Liver (tissue), 9 donors: ENCODE measurements around the gene ANKRD44. TPM values are rescaled to one million over a fixed set of nuclear protein-coding genes. Genes with fewer than 3 reads are reported as not detected.

Source experiments
- DNase-seq: peaks from one replicate; pipeline ENCODE4 v3.0.0-alpha.2; 2017; ENCODE audit warnings: low spot score
- H3K27ac ChIP-seq, 2 donors: one replicate each; pipeline ENCODE4 v1.7.0; 2013; ENCODE audit warnings: inconsistent platforms in 2 of 2, low read length in 2 of 2, control low read depth in 1 of 2, low read depth in 1 of 2, mild to moderate bottlenecking in 1 of 2
- H3K27me3 ChIP-seq, 4 donors: one replicate each; pipeline versions ENCODE4 v1.6.1 to v1.7.0; 2013; ENCODE audit warnings: low read length in 3 of 4, inconsistent platforms in 1 of 4, mild to moderate bottlenecking in 1 of 4, moderate library complexity in 1 of 4; ENCODE audit not compliant: control insufficient read depth in 4 of 4, insufficient read depth in 4 of 4
- H3K36me3 ChIP-seq, 4 donors: one replicate each; pipeline versions ENCODE4 v1.6.1 to v1.7.0; 2013; ENCODE audit warnings: low read length in 3 of 4, mild to moderate bottlenecking in 3 of 4, low read depth in 1 of 4, moderate library complexity in 1 of 4; ENCODE audit not compliant: control insufficient read depth in 4 of 4, insufficient read depth in 3 of 4
- H3K4me1 ChIP-seq, 4 donors: one replicate each; pipeline versions ENCODE4 v1.6.1 to v1.7.0; 2013; ENCODE audit warnings: low read length in 3 of 4, mild to moderate bottlenecking in 3 of 4, moderate library complexity in 1 of 4; ENCODE audit not compliant: control insufficient read depth in 4 of 4, insufficient read depth in 4 of 4
- H3K4me3 ChIP-seq, 3 donors: one replicate each; pipeline versions ENCODE4 v1.6.1 to v1.7.0; 2013; ENCODE audit warnings: low read length in 3 of 3, control low read depth in 1 of 3, low read depth in 1 of 3, mild to moderate bottlenecking in 1 of 3
- H3K9ac ChIP-seq, 2 donors: one replicate each; pipeline ENCODE4 v1.7.0; 2013; ENCODE audit warnings: low read length in 2 of 2, mild to moderate bottlenecking in 2 of 2, moderate library complexity in 2 of 2, control low read depth in 1 of 2, low read depth in 1 of 2
- H3K9me3 ChIP-seq, 4 donors: one replicate each; pipeline versions ENCODE4 v1.6.1 to v1.7.0; 2013; ENCODE audit warnings: low read length in 3 of 4; ENCODE audit not compliant: control insufficient read depth in 4 of 4
- EGR1 ChIP-seq, 2 donors: IDR thresholded peaks; 2 replicates each; pipeline ENCODE4 v1.6.1; 2016 to 2018; ENCODE audit warnings: antibody characterized with exemption in 2 of 2, low read depth in 2 of 2
- FOXA1 ChIP-seq: IDR thresholded peaks from 2 replicates; pipeline ENCODE4 v1.6.1; 2016; ENCODE audit warnings: antibody characterized with exemption
- FOXA2 ChIP-seq: IDR thresholded peaks from 2 replicates; pipeline ENCODE4 v1.6.1; 2016; ENCODE audit warnings: antibody characterized with exemption
- GABPA ChIP-seq, 2 donors: IDR thresholded peaks in 1 of 2; conservative IDR thresholded peaks in 1 of 2; 2 replicates each; pipeline ENCODE4 v1.6.1; 2016; ENCODE audit warnings: antibody characterized with exemption in 2 of 2, mild to moderate bottlenecking in 1 of 2, moderate library complexity in 1 of 2
- HNF4A ChIP-seq, 2 donors: conservative IDR thresholded peaks; 2 replicates each; pipeline ENCODE4 v1.6.1; 2016; ENCODE audit warnings: antibody characterized with exemption in 2 of 2, mild to moderate bottlenecking in 2 of 2
- HNF4G ChIP-seq: IDR thresholded peaks from 2 replicates; pipeline ENCODE4 v1.6.1; 2016; ENCODE audit warnings: antibody characterized with exemption
- JUND ChIP-seq, 2 donors: IDR thresholded peaks; 2 replicates each; pipeline ENCODE4 v1.6.1; 2016; ENCODE audit warnings: antibody characterized with exemption in 2 of 2
- NR2F2 ChIP-seq: IDR thresholded peaks from 2 replicates; pipeline ENCODE4 v1.6.1; 2016; ENCODE audit warnings: antibody characterized with exemption
- RAD21 ChIP-seq, 2 donors: IDR thresholded peaks; 2 replicates each; pipeline ENCODE4 v1.6.1; 2016; ENCODE audit warnings: antibody characterized with exemption in 2 of 2, mild to moderate bottlenecking in 2 of 2
- RXRA ChIP-seq, 2 donors: IDR thresholded peaks; 2 replicates each; pipeline ENCODE4 v1.6.1; 2017 to 2018; ENCODE audit warnings: antibody characterized with exemption in 2 of 2, mild to moderate bottlenecking in 1 of 2
- SP1 ChIP-seq: IDR thresholded peaks from 2 replicates; pipeline ENCODE4 v1.6.1; 2018; ENCODE audit warnings: antibody characterized with exemption, mild to moderate bottlenecking
- TAF1 ChIP-seq: conservative IDR thresholded peaks from 2 replicates; pipeline ENCODE4 v1.6.1; 2016; ENCODE audit warnings: antibody characterized with exemption, mild to moderate bottlenecking
- YY1 ChIP-seq: IDR thresholded peaks from 2 replicates; pipeline ENCODE4 v1.6.1; 2016; ENCODE audit warnings: antibody characterized with exemption, mild to moderate bottlenecking
- WGBS: extraction: QIAGEN DNeasy Blood & Tissue Kit; methylation state at CpG from one replicate; pipeline ENCODE4 v1.1.7; 2013; 5-methylcytosine and 5-hydroxymethylcytosine counted together
- polyA plus RNA-seq, 2 donors: library from polyadenylated mRNA; stranded (reverse) in 1 of 2; unstranded in 1 of 2; fragments of 200-250 nt in 1 of 2; fragments of >200 nt in 1 of 2; fragmentation: Nextera tagmentation in 1 of 2; extraction: Ambion mirVana in 1 of 2; gene quantifications; one replicate each; pipeline versions ENCODE4 v1.2.1 to v1.2.3, GENCODE V29; 2013 to 2015
- total RNA-seq, 2 donors: library from RNA; depleted of rRNA; stranded (reverse); fragments of >200 nt; gene quantifications; one replicate each; pipeline ENCODE4 v1.2.3, GENCODE V29; 2014
- TF ChIP-seq, protein P1 (sequence below): IDR thresholded peaks from 2 replicates; pipeline ENCODE4 v1.6.1; 2016; ENCODE audit warnings: antibody characterized with exemption
- TF ChIP-seq, protein P2 (sequence below): IDR thresholded peaks from 2 replicates; pipeline ENCODE4 v1.6.1; 2016; ENCODE audit warnings: antibody characterized with exemption, mild to moderate bottlenecking
- TF ChIP-seq, protein P3 (sequence below): IDR thresholded peaks from 2 replicates; pipeline ENCODE4 v1.6.1; 2016; ENCODE audit warnings: antibody characterized with exemption
- TF ChIP-seq, protein P4 (sequence below): IDR thresholded peaks from 2 replicates; pipeline ENCODE4 v1.6.1; 2016; ENCODE audit warnings: antibody characterized with exemption
- TF ChIP-seq, protein P5 (sequence below): fragments of 150-350 bp; IDR thresholded peaks from 2 replicates; pipeline ENCODE4 v1.5.1; 2017; ENCODE audit warnings: improper control_type of control experiment, low read depth, low read length; ENCODE audit not compliant: missing input control
- donor health status: healthy.
- donor health status: healthy.
- donor health status: healthy.
- donor health status: healthy.
- donor health status: healthy.

ANKRD44 gene
- total and polyA plus RNA-seq, 4 donors, result 3.8 to 18.2 (median 6.8) TPM

DNA sequence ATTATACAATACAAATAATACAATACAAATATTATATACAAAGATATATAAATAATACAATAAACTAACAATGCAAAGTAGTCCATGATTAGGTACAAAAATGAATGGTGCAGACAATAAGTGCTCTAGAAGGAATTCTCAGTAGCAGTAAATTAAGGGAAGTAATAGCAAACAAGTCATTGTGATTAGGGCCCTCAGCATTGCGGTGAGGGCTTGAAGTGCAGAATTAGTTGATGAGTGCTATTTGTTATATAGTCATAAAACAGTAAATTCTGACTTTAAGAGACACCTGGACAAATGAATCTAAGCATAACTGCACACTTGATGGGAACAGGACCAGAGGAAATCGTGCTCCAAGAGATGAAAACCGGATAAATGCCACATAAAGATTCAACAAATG, 74.9 kb downstream of the ANKRD44 start:
- no peak overlapping the region for H3K9ac ChIP-seq
- no peaks in the 10 kb centered on the region for H3K27me3 ChIP-seq
- H3K4me3 ChIP-seq, result no peak overlapping the region
- peaks cover 0 to 11% (median 7%) of the 10 kb centered on the region in 4 donors for H3K4me1 ChIP-seq
- TF ChIP-seq EGR1 (IDR thresholded peaks at IDR 0.05; ENCODE audit: low read depth in 2 of 2) (no peak), TAF1 (no peak), JUND (IDR thresholded peaks at IDR 0.05) (no peak), GABPA (IDR thresholded peaks at IDR 0.05 in 1 of 2, conservative IDR thresholded peaks at IDR 0.05 in 1 of 2) (no peak), FOXA1 (no peak), RAD21 (IDR thresholded peaks at IDR 0.05) (no peak), HNF4G (no peak), NR2F2 (no peak), SP1 (no peak), HNF4A (conservative IDR thresholded peaks at IDR 0.05) (no peak), RXRA (IDR thresholded peaks at IDR 0.05) (no peak), YY1 (no peak), FOXA2 (no peak)
- TF ChIP-seq, protein P1, sequence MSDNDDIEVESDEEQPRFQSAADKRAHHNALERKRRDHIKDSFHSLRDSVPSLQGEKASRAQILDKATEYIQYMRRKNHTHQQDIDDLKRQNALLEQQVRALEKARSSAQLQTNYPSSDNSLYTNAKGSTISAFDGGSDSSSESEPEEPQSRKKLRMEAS, result no peak
- TF ChIP-seq, protein P2, sequence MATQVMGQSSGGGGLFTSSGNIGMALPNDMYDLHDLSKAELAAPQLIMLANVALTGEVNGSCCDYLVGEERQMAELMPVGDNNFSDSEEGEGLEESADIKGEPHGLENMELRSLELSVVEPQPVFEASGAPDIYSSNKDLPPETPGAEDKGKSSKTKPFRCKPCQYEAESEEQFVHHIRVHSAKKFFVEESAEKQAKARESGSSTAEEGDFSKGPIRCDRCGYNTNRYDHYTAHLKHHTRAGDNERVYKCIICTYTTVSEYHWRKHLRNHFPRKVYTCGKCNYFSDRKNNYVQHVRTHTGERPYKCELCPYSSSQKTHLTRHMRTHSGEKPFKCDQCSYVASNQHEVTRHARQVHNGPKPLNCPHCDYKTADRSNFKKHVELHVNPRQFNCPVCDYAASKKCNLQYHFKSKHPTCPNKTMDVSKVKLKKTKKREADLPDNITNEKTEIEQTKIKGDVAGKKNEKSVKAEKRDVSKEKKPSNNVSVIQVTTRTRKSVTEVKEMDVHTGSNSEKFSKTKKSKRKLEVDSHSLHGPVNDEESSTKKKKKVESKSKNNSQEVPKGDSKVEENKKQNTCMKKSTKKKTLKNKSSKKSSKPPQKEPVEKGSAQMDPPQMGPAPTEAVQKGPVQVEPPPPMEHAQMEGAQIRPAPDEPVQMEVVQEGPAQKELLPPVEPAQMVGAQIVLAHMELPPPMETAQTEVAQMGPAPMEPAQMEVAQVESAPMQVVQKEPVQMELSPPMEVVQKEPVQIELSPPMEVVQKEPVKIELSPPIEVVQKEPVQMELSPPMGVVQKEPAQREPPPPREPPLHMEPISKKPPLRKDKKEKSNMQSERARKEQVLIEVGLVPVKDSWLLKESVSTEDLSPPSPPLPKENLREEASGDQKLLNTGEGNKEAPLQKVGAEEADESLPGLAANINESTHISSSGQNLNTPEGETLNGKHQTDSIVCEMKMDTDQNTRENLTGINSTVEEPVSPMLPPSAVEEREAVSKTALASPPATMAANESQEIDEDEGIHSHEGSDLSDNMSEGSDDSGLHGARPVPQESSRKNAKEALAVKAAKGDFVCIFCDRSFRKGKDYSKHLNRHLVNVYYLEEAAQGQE, result no peak
- TF ChIP-seq, protein P3, sequence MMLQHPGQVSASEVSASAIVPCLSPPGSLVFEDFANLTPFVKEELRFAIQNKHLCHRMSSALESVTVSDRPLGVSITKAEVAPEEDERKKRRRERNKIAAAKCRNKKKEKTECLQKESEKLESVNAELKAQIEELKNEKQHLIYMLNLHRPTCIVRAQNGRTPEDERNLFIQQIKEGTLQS, result no peak
- TF ChIP-seq, protein P4, sequence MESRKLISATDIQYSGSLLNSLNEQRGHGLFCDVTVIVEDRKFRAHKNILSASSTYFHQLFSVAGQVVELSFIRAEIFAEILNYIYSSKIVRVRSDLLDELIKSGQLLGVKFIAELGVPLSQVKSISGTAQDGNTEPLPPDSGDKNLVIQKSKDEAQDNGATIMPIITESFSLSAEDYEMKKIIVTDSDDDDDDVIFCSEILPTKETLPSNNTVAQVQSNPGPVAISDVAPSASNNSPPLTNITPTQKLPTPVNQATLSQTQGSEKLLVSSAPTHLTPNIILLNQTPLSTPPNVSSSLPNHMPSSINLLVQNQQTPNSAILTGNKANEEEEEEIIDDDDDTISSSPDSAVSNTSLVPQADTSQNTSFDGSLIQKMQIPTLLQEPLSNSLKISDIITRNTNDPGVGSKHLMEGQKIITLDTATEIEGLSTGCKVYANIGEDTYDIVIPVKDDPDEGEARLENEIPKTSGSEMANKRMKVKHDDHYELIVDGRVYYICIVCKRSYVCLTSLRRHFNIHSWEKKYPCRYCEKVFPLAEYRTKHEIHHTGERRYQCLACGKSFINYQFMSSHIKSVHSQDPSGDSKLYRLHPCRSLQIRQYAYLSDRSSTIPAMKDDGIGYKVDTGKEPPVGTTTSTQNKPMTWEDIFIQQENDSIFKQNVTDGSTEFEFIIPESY, result no peak
- TF ChIP-seq, protein P5, sequence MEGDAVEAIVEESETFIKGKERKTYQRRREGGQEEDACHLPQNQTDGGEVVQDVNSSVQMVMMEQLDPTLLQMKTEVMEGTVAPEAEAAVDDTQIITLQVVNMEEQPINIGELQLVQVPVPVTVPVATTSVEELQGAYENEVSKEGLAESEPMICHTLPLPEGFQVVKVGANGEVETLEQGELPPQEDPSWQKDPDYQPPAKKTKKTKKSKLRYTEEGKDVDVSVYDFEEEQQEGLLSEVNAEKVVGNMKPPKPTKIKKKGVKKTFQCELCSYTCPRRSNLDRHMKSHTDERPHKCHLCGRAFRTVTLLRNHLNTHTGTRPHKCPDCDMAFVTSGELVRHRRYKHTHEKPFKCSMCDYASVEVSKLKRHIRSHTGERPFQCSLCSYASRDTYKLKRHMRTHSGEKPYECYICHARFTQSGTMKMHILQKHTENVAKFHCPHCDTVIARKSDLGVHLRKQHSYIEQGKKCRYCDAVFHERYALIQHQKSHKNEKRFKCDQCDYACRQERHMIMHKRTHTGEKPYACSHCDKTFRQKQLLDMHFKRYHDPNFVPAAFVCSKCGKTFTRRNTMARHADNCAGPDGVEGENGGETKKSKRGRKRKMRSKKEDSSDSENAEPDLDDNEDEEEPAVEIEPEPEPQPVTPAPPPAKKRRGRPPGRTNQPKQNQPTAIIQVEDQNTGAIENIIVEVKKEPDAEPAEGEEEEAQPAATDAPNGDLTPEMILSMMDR, result no peak
- 91% methylated on average over 3 of the region's 3 CpGs for WGBS
- no peak for DNase-seq
- no peaks in the 10 kb centered on the region for H3K36me3 ChIP-seq
- H3K27ac ChIP-seq, result no peak overlapping the region
- H3K9me3 ChIP-seq, result no peaks in the 10 kb centered on the region
